H1 (cell line): Measurements from ENCODE around the gene RAB43.

Source experiments
- CBX8 ChIP-seq: fragments of 300-800, 300-1000 bp; sonication (generic); IDR thresholded peaks from 2 replicates; pipeline ENCODE4 v1.7.1; 2016; ENCODE audit warnings: low read depth, low read length, borderline replicate concordance
- CHD2 ChIP-seq: IDR thresholded peaks from 2 replicates; pipeline ENCODE4 v1.6.1; 2012; ENCODE audit warnings: low read length, improper control_type of control experiment
- EP300 ChIP-seq, 2 experiments: IDR thresholded peaks; 1 replicate in 1 of 2; 2 replicates in 1 of 2; pipeline ENCODE4 v1.6.1; 2011 to 2012; ENCODE audit warnings: low read depth in 2 of 2, low read length in 2 of 2, mild to moderate bottlenecking in 2 of 2, borderline replicate concordance in 1 of 2, inconsistent platforms in 1 of 2, moderate library complexity in 1 of 2
- KDM1A ChIP-seq: fragments of 200-600, 300-600 bp; sonication (generic); IDR thresholded peaks from 2 replicates; pipeline ENCODE4 v1.7.1; 2016; ENCODE audit warnings: mild to moderate bottlenecking, low read length, borderline replicate concordance
- PHF8 ChIP-seq: fragments of 200-600 bp; sonication (generic); conservative IDR thresholded peaks from 2 replicates; pipeline ENCODE4 v1.7.1; 2012; ENCODE audit warnings: low read depth, mild to moderate bottlenecking, inconsistent platforms, low read length, moderate library complexity
- POLR2A ChIP-seq, 2 experiments: IDR thresholded peaks; 1 replicate in 1 of 2; 2 replicates in 1 of 2; pipeline ENCODE4 v1.6.1; 2011; ENCODE audit warnings: low read depth in 2 of 2, low read length in 2 of 2, mild to moderate bottlenecking in 2 of 2; ENCODE audit errors: control extremely low read depth in 1 of 2
- SP1 ChIP-seq: IDR thresholded peaks from 2 replicates; pipeline ENCODE4 v1.6.1; 2011; ENCODE audit warnings: low read depth, low read length
- SP2 ChIP-seq: IDR thresholded peaks from 2 replicates; pipeline ENCODE4 v1.6.1; 2012; ENCODE audit warnings: mild to moderate bottlenecking, low read length, inconsistent platforms
- ZNF274 ChIP-seq: IDR thresholded peaks from 2 replicates; pipeline ENCODE4 v1.7.0; 2012; ENCODE audit warnings: low read length, borderline replicate concordance; ENCODE audit errors: extremely low read depth
- TF ChIP-seq, protein P1 (sequence below), 3 experiments: IDR thresholded peaks; 1 replicate in 2 of 3; 2 replicates in 1 of 3; pipeline versions ENCODE4 v1.5.1 to v1.6.1; 2011; ENCODE audit warnings: low read length in 3 of 3, mild to moderate bottlenecking in 3 of 3, inconsistent platforms in 2 of 3, low read depth in 1 of 3, moderate library complexity in 1 of 3; ENCODE audit not compliant: insufficient read depth in 1 of 3; ENCODE audit errors: control extremely low read depth in 1 of 3
- TF ChIP-seq, protein P2 (sequence below): IDR thresholded peaks from 2 replicates; pipeline ENCODE4 v1.6.1; 2011; ENCODE audit warnings: low read depth, mild to moderate bottlenecking, low read length; ENCODE audit not compliant: insufficient read depth
- TF ChIP-seq, protein P3 (sequence below): IDR thresholded peaks from 2 replicates; pipeline ENCODE4 v1.6.1; 2012; ENCODE audit warnings: low read length, inconsistent platforms

DNA sequence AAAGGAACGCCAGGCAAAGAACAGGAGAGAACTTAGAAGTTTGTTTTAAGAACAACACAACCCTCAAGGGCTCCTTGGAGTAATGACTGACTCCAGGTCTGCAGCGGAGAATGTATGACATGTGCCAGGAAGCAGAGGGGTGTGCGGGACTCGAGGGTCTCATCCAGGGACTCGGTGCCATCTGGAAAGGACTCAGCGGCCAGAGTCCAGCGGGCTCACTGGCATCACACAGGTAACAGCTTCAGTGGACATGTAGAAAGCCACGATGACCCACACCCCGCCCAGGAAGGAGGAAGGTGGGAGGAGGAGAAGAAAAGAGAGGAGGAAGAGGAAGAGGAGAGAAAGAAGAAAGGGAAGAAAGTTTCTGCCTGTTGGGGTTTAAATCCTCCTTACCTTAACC is 39.6 kb downstream of the RAB43 start:
- TF ChIP-seq, protein P1, sequence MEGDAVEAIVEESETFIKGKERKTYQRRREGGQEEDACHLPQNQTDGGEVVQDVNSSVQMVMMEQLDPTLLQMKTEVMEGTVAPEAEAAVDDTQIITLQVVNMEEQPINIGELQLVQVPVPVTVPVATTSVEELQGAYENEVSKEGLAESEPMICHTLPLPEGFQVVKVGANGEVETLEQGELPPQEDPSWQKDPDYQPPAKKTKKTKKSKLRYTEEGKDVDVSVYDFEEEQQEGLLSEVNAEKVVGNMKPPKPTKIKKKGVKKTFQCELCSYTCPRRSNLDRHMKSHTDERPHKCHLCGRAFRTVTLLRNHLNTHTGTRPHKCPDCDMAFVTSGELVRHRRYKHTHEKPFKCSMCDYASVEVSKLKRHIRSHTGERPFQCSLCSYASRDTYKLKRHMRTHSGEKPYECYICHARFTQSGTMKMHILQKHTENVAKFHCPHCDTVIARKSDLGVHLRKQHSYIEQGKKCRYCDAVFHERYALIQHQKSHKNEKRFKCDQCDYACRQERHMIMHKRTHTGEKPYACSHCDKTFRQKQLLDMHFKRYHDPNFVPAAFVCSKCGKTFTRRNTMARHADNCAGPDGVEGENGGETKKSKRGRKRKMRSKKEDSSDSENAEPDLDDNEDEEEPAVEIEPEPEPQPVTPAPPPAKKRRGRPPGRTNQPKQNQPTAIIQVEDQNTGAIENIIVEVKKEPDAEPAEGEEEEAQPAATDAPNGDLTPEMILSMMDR (IDR thresholded peaks at IDR 0.05; ENCODE audit: control extremely low read depth in 1 of 3, insufficient read depth in 1 of 3, low read depth in 1 of 3, low read length in 3 of 3) = no peak
- TF ChIP-seq, protein P2, sequence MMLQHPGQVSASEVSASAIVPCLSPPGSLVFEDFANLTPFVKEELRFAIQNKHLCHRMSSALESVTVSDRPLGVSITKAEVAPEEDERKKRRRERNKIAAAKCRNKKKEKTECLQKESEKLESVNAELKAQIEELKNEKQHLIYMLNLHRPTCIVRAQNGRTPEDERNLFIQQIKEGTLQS = no peak
- TF ChIP-seq PHF8 (no peak), CHD2 (no peak), POLR2A (IDR thresholded peaks at IDR 0.05; ENCODE audit: control extremely low read depth in 1 of 2, low read depth in 2 of 2, low read length in 2 of 2) (no peak), KDM1A (no peak), EP300 (IDR thresholded peaks at IDR 0.05; ENCODE audit: borderline replicate concordance in 1 of 2, low read depth in 2 of 2, low read length in 2 of 2) (no peak), SP2 (no peak), CBX8 (no peak), SP1 (no peak), ZNF274 (no peak)
- TF ChIP-seq, protein P3, sequence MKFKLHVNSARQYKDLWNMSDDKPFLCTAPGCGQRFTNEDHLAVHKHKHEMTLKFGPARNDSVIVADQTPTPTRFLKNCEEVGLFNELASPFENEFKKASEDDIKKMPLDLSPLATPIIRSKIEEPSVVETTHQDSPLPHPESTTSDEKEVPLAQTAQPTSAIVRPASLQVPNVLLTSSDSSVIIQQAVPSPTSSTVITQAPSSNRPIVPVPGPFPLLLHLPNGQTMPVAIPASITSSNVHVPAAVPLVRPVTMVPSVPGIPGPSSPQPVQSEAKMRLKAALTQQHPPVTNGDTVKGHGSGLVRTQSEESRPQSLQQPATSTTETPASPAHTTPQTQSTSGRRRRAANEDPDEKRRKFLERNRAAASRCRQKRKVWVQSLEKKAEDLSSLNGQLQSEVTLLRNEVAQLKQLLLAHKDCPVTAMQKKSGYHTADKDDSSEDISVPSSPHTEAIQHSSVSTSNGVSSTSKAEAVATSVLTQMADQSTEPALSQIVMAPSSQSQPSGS = no peak
